Panc1 (cell line): ENCODE results near the gene FOSL2. TPM values are rescaled to one million over a fixed set of nuclear protein-coding genes. Genes with fewer than 3 reads are reported as not detected.

Source experiments
- ATAC-seq: fragments of 200-7000 bp; cut with Tn5 transposase; 2 replicates; pipeline ENCODE4 v1.9.1; 2020; ENCODE audit warnings: mild to moderate bottlenecking, moderate library complexity
- BruUV-seq: library from RNA; stranded (reverse); fragments of 400-500 nt; replicated peaks from 2 replicates; lab custom pipeline; 2021; lab: Mats Ljungman, UMichigan
- CTCF ChIA-PET: fragments of 300-600 bp; sonication (Branson Sonifier 250); formaldehyde crosslinking; loops from one replicate; lab custom pipeline; 2022; ENCODE audit warnings: antibody characterized with exemption; lab: Charles Lee
- POLR2A ChIA-PET: fragments of 300-600 bp; sonication (Branson Sonifier 250); formaldehyde crosslinking; loops from one replicate; lab custom pipeline; 2022; ENCODE audit warnings: antibody characterized with exemption; lab: Charles Lee
- DNase-seq: peaks from one replicate; pipeline ENCODE4 v3.0.0-alpha.2; 2010; ENCODE audit warnings: low read depth, low spot score
- H3K27ac ChIP-seq: 2 replicates; pipeline ENCODE4 v1.5.1; 2011; ENCODE audit warnings: mild to moderate bottlenecking, low read length, inconsistent platforms
- H3K27me3 ChIP-seq: fragments of 200-500 bp; sonication (Bioruptor generic); 2 replicates; pipeline ENCODE4 v1.6.0; 2014; ENCODE audit warnings: low read length, inconsistent platforms; ENCODE audit not compliant: control insufficient read depth, insufficient read depth
- H3K36me3 ChIP-seq: fragments of 200-500 bp; sonication (Bioruptor generic); 2 replicates; pipeline ENCODE4 v1.5.1; 2014; ENCODE audit warnings: inconsistent platforms, mild to moderate bottlenecking, low read length, moderate library complexity; ENCODE audit not compliant: control insufficient read depth, insufficient read depth
- H3K4me1 ChIP-seq: 2 replicates; pipeline ENCODE4 v1.5.1; 2011; ENCODE audit warnings: inconsistent platforms, mild to moderate bottlenecking, low read length, moderate library complexity; ENCODE audit not compliant: control insufficient read depth, insufficient read depth
- H3K4me3 ChIP-seq, 2 experiments: 2 replicates each; pipeline ENCODE4 v1.5.1; 2011 to 2012; ENCODE audit warnings: low read depth in 2 of 2, low read length in 2 of 2, mild to moderate bottlenecking in 2 of 2, inconsistent platforms in 1 of 2, moderate library complexity in 1 of 2
- H3K9me3 ChIP-seq: fragments of 200-500 bp; sonication (Bioruptor generic); 2 replicates; pipeline ENCODE4 v1.5.1; 2014; ENCODE audit warnings: low read depth, mild to moderate bottlenecking, inconsistent platforms, low read length, moderate library complexity; ENCODE audit not compliant: control insufficient read depth, insufficient read depth
- CTCF ChIP-seq: fragments of 450-650 bp; IDR thresholded peaks from 2 replicates; pipeline ENCODE4 v1.5.1; 2017; ENCODE audit warnings: mild to moderate bottlenecking
- POLR2AphosphoS5 ChIP-seq: IDR thresholded peaks from 2 replicates; pipeline ENCODE4 v1.6.1; 2012; ENCODE audit warnings: mild to moderate bottlenecking, low read depth, low read length, moderate library complexity
- SIN3A ChIP-seq: IDR thresholded peaks from 2 replicates; pipeline ENCODE4 v1.6.1; 2012; ENCODE audit warnings: low read depth, mild to moderate bottlenecking, low read length, moderate library complexity, borderline replicate concordance; ENCODE audit not compliant: insufficient read depth
- TCF7L2 ChIP-seq: IDR thresholded peaks from 2 replicates; pipeline ENCODE4 v1.6.1; 2011; ENCODE audit warnings: mild to moderate bottlenecking, low read depth, low read length, inconsistent platforms
- in situ Hi-C: cut with HindIII; loops from 2 replicates; pipeline ENCODE4 v1.10.0; 2016; ENCODE audit warnings: low sequenced_read_pairs, low pct_unique_long_range_greater_than_20kb
- intact Hi-C: fragments of 100-400 bp; cut with micrococcal nuclease; formaldehyde crosslinking; loops from one replicate; pipeline ENCODE4 v1.10.0; 2022; ENCODE audit not compliant: unreplicated experiment
- total RNA-seq: library from RNA; stranded (reverse); gene quantifications from one replicate; pipeline ENCODE4 v1.2.1, GENCODE V29; 2021; ENCODE audit not compliant: unreplicated experiment
- TF ChIP-seq, protein P1 (sequence below), 2 experiments: IDR thresholded peaks; 2 replicates each; pipeline ENCODE4 v1.6.1; 2011 to 2012; ENCODE audit warnings: low read depth in 2 of 2, control low read depth in 1 of 2, low read length in 1 of 2, mild to moderate bottlenecking in 1 of 2, moderate library complexity in 1 of 2; ENCODE audit not compliant: insufficient read depth in 1 of 2

FOSL2 gene
- total RNA-seq, 1 experiment from 2014 or later, result 29.0 TPM

DNA sequence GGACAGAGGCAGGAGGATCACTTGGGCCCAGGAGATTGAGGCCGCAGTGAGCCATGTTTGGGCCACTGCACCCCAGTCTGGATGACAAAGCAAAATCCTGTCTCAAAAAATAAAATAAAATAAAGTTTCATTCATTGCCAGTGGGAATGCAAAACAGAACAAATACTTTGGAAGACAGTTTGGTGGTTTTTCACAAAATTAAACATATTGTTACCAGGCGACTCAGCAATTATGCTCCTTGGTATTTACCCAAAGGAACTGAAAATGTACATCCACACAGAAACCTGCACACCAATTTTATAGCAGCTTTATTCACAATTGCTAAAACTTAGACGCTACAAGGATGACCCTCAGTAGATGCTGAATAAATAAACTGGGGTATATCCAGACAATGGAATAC, 35.8 kb downstream of the FOSL2 start:
- Histone ChIP-seq H3K4me1 (no peaks in the 10 kb centered on the region), H3K36me3 (no peaks in the 10 kb centered on the region), H3K27ac (no peak overlapping the region), H3K4me3 (no peak overlapping the region), H3K9me3 (peaks cover 5% of the 10 kb centered on the region; the same call in 1 of the 2 replicates), H3K27me3 (no peaks in the 10 kb centered on the region)
- no peak for TF ChIP-seq SIN3A
- TF ChIP-seq, protein P1, sequence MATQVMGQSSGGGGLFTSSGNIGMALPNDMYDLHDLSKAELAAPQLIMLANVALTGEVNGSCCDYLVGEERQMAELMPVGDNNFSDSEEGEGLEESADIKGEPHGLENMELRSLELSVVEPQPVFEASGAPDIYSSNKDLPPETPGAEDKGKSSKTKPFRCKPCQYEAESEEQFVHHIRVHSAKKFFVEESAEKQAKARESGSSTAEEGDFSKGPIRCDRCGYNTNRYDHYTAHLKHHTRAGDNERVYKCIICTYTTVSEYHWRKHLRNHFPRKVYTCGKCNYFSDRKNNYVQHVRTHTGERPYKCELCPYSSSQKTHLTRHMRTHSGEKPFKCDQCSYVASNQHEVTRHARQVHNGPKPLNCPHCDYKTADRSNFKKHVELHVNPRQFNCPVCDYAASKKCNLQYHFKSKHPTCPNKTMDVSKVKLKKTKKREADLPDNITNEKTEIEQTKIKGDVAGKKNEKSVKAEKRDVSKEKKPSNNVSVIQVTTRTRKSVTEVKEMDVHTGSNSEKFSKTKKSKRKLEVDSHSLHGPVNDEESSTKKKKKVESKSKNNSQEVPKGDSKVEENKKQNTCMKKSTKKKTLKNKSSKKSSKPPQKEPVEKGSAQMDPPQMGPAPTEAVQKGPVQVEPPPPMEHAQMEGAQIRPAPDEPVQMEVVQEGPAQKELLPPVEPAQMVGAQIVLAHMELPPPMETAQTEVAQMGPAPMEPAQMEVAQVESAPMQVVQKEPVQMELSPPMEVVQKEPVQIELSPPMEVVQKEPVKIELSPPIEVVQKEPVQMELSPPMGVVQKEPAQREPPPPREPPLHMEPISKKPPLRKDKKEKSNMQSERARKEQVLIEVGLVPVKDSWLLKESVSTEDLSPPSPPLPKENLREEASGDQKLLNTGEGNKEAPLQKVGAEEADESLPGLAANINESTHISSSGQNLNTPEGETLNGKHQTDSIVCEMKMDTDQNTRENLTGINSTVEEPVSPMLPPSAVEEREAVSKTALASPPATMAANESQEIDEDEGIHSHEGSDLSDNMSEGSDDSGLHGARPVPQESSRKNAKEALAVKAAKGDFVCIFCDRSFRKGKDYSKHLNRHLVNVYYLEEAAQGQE (IDR thresholded peaks at IDR 0.05; ENCODE audit: insufficient read depth in 1 of 2, low read depth in 2 of 2, low read length in 1 of 2), result no peak
- TF ChIP-seq TCF7L2, result no peak
- TF ChIP-seq CTCF, result no peak
- no peak for TF ChIP-seq POLR2AphosphoS5
- intact Hi-C loops (no loop called here), in situ Hi-C loops (no loop called here)
- DNase-seq (no peak), ATAC-seq (no peak)
- ChIA-PET POLR2A (interaction anchor here (0.6 kb wide), 1 partner anchor 45 kb away, joined by 4 read pairs; no protein-coding TSS in a partner anchor), CTCF (no interaction called here)
- no TSS peak for BruUV-seq

DNA sequence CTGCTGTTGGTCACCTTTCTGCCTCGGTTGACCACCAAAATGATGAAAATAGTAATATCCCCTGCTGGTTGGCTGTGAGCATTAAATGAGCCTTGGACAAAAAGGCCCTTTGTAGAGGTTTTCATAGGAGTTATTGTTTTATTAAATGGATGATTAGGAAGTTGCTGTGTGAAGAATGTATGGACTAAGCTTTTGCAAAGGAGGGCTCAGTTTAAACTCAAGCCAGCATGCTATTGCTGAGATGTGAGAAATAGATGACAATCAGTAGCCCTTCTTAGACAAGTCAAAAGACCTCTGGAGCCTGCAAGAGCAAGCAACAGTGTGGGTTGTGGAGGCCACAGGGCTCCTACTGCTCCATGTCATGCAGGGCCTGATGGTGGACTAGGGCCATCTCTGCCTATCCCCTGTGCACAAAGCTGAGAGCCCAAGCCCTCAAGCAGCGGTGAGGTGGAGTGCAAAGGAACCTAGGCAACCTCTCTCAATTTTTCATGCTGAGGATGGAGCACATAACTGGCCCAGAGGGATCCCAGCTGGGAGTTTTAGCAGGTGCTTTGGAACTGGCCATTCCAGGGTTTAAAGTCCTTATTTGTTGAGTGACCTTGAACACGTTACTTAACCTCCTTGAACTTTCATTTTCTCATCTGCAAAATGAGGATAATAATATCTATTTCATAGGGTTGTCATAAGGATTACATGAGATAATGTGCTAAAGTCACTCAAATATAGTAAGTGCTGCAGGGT, 37.1 kb downstream of the FOSL2 start:
- CTCF ChIA-PET, result no interaction called here
- no TSS peak for BruUV-seq

More for the DNA sequence above, 37.1 kb downstream of the FOSL2 start:
- DNase-seq (no peak), ATAC-seq (no peak)
- intact Hi-C loops (no loop called here), in situ Hi-C loops (no loop called here)
- no peak for TF ChIP-seq CTCF
- TF ChIP-seq, protein P1 (IDR thresholded peaks at IDR 0.05; ENCODE audit: insufficient read depth in 1 of 2, low read depth in 2 of 2, low read length in 1 of 2), result no peak
- no peak for TF ChIP-seq TCF7L2
- no peak overlapping the region for H3K4me3 ChIP-seq
- no peaks in the 10 kb centered on the region for H3K36me3 ChIP-seq
- H3K27me3 ChIP-seq, result no peaks in the 10 kb centered on the region
- peaks cover 12% of the 10 kb centered on the region; the same call in 1 of the 2 replicates for H3K9me3 ChIP-seq
- no peak overlapping the region for H3K27ac ChIP-seq
- POLR2A ChIA-PET, result no interaction called here
- H3K4me1 ChIP-seq, result no peaks in the 10 kb centered on the region
